Adipose tissue (tissue), 3 donors: ENCODE data around the gene ELAPOR2. TPM values are rescaled to one million over a fixed set of nuclear protein-coding genes. Genes with fewer than 3 reads are reported as not detected.
"Not testable (repeated sequence)": the region's sequence is repeated elsewhere in the genome, so short reads cannot be mapped to it uniquely, and the experiment has no call there.

Source experiments
- H3K27ac ChIP-seq: one replicate; pipeline ENCODE4 v1.5.1; 2013; ENCODE audit warnings: low read depth, low read length
- WGBS, 3 donors: extraction: QIAGEN DNeasy Blood & Tissue Kit; methylation state at CpG; one replicate each; pipeline ENCODE4 v1.1.7; 2013; 5-methylcytosine and 5-hydroxymethylcytosine counted together
- polyA plus RNA-seq, 3 donors: library from polyadenylated mRNA; stranded (reverse); fragments of 200-250 nt; gene quantifications; one replicate each; pipeline ENCODE4 v1.2.3, GENCODE V29; 2013
- donor health status: healthy with polysubstance abuse.
- donor health status: Bipolar disorder and iron deficiency.
- donor health status: healthy.

The ELAPOR2 gene
- polyA plus RNA-seq, 3 donors = 2.1 to 6.9 (median 4.0) TPM

GRCh38 chr7:87057210-87057609 is 2.2 kb downstream of the ELAPOR2 start:
- no peak overlapping the region for H3K27ac ChIP-seq
- WGBS, 3 donors = 91 to 94% (median 94%) methylated on average over 2 of the region's 2 CpGs

DNA sequence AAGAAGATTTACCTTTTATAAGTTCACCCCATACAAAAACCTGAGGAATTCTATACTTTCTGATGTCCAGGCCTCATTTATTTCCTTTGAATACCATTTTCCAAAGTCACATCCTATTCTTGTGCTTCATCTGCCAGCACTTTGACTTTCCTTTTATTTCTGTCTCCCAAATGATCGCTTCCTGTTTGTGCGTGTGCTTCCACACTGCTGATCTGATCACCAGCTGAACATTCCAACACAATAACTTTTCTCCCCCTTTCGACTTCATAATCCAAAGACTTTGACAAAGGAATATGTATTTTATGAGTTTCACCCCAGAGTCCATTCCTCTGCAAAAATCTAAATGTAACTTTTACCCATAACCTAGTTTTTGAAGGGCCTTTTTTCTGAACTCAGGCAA is 3.1 kb downstream of the ELAPOR2 start:
- H3K27ac ChIP-seq = no peak overlapping the region
- WGBS, 3 donors = 58 to 80% (median 70%) methylated on average over 3 of the region's 3 CpGs

- 57 to 95% (median 88%) methylated on average over 1 of the region's 1 CpG for WGBS, 3 donors
- no peak overlapping the region for H3K27ac ChIP-seq
Measured at GRCh38 chr7:87048839-87049238, 10.6 kb downstream of the ELAPOR2 start.

DNA sequence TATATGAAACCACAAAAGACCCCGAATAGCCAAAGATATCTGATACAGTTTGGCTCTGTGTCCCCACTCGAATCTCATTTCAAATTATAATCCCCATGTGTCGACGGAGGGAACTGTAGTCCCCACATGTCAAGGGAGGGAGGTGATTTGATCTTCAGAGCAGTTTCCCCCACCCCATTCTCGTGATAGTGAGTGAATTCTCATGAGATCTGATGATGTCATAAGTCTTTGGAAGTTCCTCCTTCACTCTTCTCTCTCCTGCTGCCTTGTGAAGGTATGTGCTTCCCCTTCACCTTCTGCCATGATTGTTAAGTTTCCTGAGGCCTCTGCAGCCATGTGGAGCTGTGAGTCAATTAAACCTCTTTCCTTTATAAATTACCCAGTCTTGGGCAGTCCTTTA is 13.0 kb downstream of the ELAPOR2 start:
- 89 to 93% (median 90%) methylated on average over 5 of the region's 5 CpGs for WGBS, 3 donors

DNA sequence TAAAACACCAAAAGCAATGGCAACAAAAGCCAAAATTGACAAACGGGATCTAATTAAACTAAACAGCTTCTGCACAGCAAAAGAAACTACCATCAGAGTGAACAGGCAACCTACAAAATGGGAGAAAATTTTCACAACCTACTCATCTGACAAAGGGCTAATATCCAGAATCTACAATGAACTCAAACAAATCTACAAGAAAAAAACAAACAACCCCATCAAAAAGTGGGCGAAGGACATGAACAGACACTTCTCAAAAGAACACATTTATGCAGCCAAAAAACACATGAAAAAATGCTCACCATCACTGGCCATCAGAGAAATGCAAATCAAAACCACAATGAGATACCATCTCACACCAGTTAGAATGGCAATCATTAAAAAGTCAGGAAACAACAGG is 14.7 kb downstream of the ELAPOR2 start:
- H3K27ac ChIP-seq = not testable (repeated sequence)
- 67 to 90% (median 86%) methylated on average over 1 to 2 of the region's 2 CpGs for WGBS, 3 donors

More for the DNA sequence above, 13.0 kb downstream of the ELAPOR2 start:
- H3K27ac ChIP-seq = no peak overlapping the region

DNA sequence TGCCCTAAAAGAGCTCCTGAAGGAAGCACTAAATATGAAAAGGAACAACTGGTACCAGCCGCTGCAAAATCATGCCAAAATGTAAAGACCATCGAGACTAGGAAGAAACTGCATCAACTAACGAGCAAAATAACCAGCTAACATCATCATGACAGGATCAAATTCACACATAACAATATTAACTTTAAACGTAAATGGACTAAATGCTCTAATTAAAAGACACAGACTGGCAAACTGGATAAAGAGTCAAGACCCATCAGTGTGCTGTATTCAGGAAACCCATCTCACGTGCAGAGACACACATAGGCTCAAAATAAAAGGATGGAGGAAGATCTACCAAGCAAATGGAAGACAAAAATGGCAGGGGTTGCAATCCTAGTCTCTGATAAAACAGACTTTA is 17.9 kb downstream of the ELAPOR2 start:
- WGBS, 3 donors = 68 to 89% (median 82%) methylated on average over 5 of the region's 5 CpGs

GRCh38 chr7:87039691-87040299 is 19.7 kb downstream of the ELAPOR2 start:
- WGBS, 3 donors = 52 to 78% (median 76%) methylated on average over 27 to 34 of the region's 34 CpGs
- H3K27ac ChIP-seq = not testable (repeated sequence)

More for the DNA sequence above, 17.9 kb downstream of the ELAPOR2 start:
- not testable (repeated sequence) for H3K27ac ChIP-seq

DNA sequence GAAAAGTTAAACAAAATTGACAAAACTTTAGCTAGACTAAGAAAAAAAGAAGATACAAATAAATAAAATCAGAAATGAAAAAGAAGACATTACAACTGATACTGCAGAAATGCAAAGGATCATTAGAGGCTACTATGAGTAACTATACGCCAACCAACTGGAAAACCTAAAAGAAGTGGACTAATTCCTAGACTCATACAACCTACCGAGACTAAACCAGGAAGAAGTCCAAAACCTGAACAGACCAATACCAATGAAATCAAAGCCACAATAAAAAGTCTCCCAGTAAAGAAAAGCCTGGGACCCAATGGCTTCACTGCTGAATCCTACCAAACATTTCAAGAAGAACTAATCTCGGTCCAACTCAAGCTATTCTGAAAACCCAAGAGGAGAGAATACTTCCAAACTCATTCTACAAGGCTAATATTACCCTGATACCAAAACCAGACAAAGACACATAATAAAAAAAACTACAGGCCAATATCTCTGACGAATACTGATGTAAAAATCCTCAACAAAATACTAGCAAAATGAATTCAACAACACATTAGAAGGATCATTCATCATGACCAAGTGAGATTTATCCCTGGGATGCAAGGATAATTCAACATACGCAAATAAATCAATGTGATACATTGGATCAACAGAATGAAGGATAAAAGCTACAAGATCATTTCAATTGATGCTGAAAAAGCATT is 20.3 kb downstream of the ELAPOR2 start:
- no peak overlapping the region for H3K27ac ChIP-seq

DNA sequence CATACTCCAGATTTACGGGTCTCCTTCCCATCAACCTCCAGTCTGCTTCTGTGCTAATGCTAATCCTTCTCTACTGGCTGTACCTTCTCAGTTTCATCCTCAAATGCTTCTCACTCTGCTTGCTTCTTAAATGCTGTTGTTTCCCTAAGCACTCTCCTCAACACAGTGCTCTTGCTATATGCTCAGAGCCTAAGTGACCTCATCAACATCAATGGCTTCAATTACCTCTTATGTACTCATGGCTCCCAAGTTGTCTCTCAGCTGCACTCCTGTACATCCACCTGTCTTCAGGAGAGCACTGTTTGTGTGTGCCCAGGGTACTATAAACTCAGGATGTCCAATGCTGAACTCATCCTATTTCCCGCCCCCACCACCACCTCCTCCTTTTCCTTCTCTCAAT is 22.5 kb downstream of the ELAPOR2 start:
- no peak overlapping the region for H3K27ac ChIP-seq
- 74 to 93% (median 88%) methylated on average over 2 of the region's 2 CpGs for WGBS, 3 donors

More for the DNA sequence above, 20.3 kb downstream of the ELAPOR2 start:
- 58 to 77% (median 77%) methylated on average over 5 of the region's 5 CpGs for WGBS, 3 donors

GRCh38 chr7:87032604-87033339 is 26.7 kb downstream of the ELAPOR2 start:
- no peak overlapping the region for H3K27ac ChIP-seq
- WGBS, 3 donors = 71 to 82% (median 81%) methylated on average over 4 of the region's 4 CpGs

DNA sequence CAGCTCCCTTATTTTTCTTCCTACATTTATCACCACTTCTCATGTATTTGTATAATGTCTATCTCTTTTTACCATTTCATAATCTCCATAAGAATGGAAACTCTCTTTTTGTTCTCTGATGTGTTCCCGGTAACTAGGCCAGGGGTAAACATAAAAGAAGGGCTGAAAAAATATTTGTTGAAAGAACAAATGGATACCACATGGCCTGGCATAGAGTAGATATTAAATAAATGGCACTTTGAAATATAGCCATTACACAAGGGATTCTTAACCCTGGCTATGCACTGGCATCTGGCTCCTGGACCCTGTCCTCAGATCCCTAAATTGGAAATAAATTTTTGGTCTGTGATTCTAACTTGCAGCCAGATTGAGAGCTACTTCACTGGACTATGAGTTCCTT is 30.4 kb downstream of the ELAPOR2 start:
- 59 to 85% (median 65%) methylated on average over 1 of the region's 1 CpG for WGBS, 3 donors

GRCh38 chr7:87028636-87029035 is 30.8 kb downstream of the ELAPOR2 start:
- H3K27ac ChIP-seq = no peak overlapping the region
- 58 to 67% (median 65%) methylated on average over 1 of the region's 1 CpG for WGBS, 3 donors

More for the DNA sequence above, 30.4 kb downstream of the ELAPOR2 start:
- no peak overlapping the region for H3K27ac ChIP-seq

- no peak overlapping the region for H3K27ac ChIP-seq
Measured at GRCh38 chr7:87027900-87028299, 31.6 kb downstream of the ELAPOR2 start.

DNA sequence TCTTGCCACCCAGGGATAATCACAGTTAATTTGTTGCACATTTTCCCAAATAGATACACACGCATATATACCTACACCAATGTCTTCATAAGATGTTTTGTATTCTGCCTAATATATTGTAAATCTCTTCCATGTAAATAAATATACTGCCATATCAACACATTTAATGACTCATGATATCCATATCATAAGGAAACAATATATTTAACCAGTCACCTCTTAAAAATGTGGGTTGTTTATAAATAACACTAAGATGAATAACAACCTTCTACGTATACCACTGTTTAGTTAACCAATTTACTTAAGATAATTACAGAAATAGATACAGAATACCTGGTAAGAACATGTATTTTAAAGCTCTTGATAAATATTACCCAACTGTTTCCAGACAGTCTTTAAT is 38.2 kb downstream of the ELAPOR2 start:
- WGBS, 3 donors = 64 to 93% (median 91%) methylated on average over 2 of the region's 2 CpGs
- no peak overlapping the region for H3K27ac ChIP-seq

GRCh38 chr7:87016606-87017005 is 42.8 kb downstream of the ELAPOR2 start:
- WGBS, 3 donors = 73 to 85% (median 84%) methylated on average over 4 of the region's 4 CpGs
- H3K27ac ChIP-seq = no peak overlapping the region

GRCh38 chr7:87013840-87014190 is 45.6 kb downstream of the ELAPOR2 start:
- 75 to 88% (median 84%) methylated on average over 2 of the region's 2 CpGs for WGBS, 3 donors

DNA sequence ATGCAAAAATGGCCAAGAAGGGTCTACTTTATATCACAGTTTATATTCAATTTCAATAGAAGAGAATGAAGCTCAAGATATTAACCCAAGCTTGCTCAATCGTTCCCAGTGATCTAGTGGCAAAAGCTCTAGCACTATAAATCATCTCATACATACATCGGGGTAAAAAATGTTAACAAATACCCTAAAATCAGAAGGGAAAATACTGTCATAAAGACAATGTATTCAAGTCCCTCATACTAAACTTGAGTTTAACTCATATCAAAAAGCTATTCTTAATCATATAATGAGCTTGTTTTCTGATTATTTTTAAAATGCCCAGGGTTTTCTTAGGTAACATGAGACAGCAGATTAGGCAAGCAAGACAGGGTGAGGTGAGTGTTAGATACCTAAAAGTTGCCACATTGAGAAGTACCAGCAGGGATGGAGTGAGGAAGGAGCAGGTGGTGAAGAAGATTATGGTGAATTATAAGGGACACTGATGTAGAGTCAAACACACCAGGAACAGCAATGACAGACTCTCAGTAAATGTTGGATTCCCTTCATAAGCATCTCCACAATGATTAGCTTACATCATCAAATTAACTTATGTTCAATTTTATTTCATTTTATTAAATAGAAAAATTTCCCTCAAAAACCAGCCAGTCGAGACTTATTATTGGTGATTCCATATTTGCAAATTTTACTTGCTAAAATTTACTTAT is 46.2 kb downstream of the ELAPOR2 start:
- 60 to 75% (median 68%) methylated on average over 3 of the region's 3 CpGs for WGBS, 3 donors
- H3K27ac ChIP-seq = no peak overlapping the region

More at GRCh38 chr7:87013840-87014190, 45.6 kb downstream of the ELAPOR2 start:
- H3K27ac ChIP-seq = no peak overlapping the region
